ENCODE data around the gene IL4.

IL4 gene

DNA sequence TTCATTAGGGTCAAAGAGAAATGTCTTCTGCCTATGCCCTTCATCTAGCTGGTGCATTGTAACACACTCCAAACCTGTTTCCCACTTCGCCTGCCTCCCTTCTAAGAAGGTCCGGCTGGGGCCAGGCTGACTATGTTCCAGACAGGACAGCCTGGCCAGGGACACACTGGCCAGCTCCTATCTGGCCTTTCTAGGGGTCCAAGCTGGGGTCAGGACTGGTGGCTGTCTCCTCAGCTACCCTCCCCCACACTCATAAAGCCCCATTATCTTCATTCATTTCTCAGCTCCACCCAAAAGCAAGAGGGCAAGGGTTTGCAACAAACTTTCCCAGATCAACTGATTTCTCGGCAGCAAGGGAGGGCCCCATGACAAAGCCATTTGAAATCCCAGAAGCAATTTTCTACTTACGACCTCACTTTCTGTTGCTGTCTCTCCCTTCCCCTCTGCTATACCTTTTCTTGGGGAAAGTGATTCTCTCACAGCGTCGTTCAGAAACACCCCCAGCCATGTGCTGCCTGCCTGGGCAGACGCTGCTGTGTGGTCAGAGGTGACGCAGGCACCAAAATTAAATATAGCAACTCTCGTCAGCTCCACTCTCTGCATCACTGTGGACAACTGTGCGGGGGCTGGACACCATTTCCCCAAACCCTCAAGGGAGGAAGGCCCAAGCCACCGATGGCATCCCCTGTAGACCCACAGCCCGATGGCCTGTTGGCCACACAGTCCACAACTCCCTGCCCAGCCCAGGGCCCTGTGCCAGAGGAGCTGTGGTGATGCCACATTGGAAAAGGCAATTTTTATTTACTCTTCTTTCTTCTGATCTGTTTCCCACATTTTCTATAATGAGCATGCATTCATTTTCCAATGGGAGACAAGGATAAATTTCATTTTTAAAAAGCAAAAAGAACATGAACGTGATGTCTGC lies 9.8 kb upstream of the IL4 start:
- no peak overlapping the region for H3K27ac Mint-ChIP-seq
- no peak overlapping the region for H3K4me3 Mint-ChIP-seq

DNA sequence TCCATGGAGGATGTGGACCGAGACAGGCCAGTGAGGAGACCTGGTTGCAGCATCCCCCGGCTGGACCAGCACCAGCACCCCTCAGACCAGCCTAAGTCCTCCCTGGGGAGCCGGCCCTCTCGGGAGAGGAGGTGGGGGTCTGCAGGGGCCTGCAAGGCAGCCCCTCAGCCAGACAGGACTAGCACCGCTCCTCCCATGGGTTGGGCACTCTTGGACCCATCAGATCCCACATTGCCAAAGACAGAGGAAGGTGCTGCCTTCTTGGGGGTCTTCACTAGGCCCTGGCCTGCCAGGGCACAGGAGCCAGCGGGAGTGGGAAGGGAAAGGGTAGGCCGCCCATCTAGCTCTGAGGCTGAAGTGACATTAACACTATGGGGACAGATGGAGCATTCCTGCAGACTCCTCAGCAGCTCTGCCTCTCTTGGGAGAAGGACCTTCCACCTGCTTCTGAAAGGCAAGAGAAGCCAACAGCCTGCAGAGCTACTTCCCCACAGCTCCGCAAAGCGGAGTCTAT lies 9.0 kb upstream of the IL4 start:
- H3K4me3 Mint-ChIP-seq = no peak overlapping the region
- no peaks in the 10 kb centered on the region for H3K36me3 Mint-ChIP-seq (ENCODE audit: low read depth)
- no peaks in the 10 kb centered on the region for H3K9me3 Mint-ChIP-seq

More for the DNA sequence above, 9.8 kb upstream of the IL4 start:
- peaks cover 5% of the 10 kb centered on the region for H3K4me1 Mint-ChIP-seq (ENCODE audit: low read depth)
- no peaks in the 10 kb centered on the region for H3K9me3 Mint-ChIP-seq
- intact Hi-C loops (cut with micrococcal nuclease) = no loop called here
- no peaks in the 10 kb centered on the region for H3K27me3 Mint-ChIP-seq
- no peaks in the 10 kb centered on the region for H3K36me3 Mint-ChIP-seq (ENCODE audit: low read depth)

DNA sequence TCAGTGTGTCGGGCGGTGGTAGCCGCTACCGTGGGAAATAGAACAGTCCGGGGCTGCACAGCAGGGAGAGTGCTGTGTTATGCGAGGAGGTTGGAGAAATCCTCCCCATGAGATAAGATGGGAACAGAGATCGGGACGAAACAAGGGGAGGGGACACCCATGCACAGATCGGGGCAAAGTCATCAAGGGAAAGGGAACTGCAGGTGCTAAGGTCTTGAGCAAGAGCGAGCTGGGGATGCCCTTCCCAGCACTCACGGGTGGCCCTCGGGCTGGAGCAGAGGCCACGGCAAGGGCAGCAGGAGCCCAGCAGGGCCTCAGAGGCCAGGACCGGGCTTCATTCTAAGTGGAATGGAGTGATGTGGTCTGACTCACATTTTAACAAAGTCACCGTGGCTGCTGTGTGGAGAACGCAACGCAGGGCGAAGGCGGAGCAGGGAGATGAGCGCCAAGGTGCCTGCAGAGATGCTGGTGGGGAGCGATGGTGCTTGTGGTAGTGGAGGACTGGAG lies 8.2 kb upstream of the IL4 start:
- Mint-ChIP-seq H3K9me3 (no peaks in the 10 kb centered on the region), H3K27me3 (no peaks in the 10 kb centered on the region), H3K4me1 (ENCODE audit: low read depth) (peaks cover 5% of the 10 kb centered on the region), H3K36me3 (ENCODE audit: low read depth) (no peaks in the 10 kb centered on the region), H3K27ac (no peak overlapping the region), H3K4me3 (no peak overlapping the region)
- intact Hi-C loops (cut with micrococcal nuclease) = no loop called here

More for the DNA sequence above, 9.0 kb upstream of the IL4 start:
- peaks cover 5% of the 10 kb centered on the region for H3K4me1 Mint-ChIP-seq (ENCODE audit: low read depth)
- no peaks in the 10 kb centered on the region for H3K27me3 Mint-ChIP-seq
- intact Hi-C loops (cut with micrococcal nuclease) = no loop called here
- H3K27ac Mint-ChIP-seq = no peak overlapping the region

GRCh38 chr5:132666310-132667123 lies 7.3 kb upstream of the IL4 start:
- H3K4me1 Mint-ChIP-seq (ENCODE audit: low read depth) = no peaks in the 10 kb centered on the region
- no peak overlapping the region for H3K4me3 Mint-ChIP-seq
- no peaks in the 10 kb centered on the region for H3K9me3 Mint-ChIP-seq
- no peak overlapping the region for H3K27ac Mint-ChIP-seq
- no peaks in the 10 kb centered on the region for H3K36me3 Mint-ChIP-seq (ENCODE audit: low read depth)
- intact Hi-C loops (cut with micrococcal nuclease) = no loop called here
- no peaks in the 10 kb centered on the region for H3K27me3 Mint-ChIP-seq

GRCh38 chr5:132667309-132667708 lies 6.5 kb upstream of the IL4 start:
- intact Hi-C loops (cut with micrococcal nuclease) = no loop called here
- Mint-ChIP-seq H3K27ac (no peak overlapping the region), H3K4me1 (ENCODE audit: low read depth) (no peaks in the 10 kb centered on the region)

DNA sequence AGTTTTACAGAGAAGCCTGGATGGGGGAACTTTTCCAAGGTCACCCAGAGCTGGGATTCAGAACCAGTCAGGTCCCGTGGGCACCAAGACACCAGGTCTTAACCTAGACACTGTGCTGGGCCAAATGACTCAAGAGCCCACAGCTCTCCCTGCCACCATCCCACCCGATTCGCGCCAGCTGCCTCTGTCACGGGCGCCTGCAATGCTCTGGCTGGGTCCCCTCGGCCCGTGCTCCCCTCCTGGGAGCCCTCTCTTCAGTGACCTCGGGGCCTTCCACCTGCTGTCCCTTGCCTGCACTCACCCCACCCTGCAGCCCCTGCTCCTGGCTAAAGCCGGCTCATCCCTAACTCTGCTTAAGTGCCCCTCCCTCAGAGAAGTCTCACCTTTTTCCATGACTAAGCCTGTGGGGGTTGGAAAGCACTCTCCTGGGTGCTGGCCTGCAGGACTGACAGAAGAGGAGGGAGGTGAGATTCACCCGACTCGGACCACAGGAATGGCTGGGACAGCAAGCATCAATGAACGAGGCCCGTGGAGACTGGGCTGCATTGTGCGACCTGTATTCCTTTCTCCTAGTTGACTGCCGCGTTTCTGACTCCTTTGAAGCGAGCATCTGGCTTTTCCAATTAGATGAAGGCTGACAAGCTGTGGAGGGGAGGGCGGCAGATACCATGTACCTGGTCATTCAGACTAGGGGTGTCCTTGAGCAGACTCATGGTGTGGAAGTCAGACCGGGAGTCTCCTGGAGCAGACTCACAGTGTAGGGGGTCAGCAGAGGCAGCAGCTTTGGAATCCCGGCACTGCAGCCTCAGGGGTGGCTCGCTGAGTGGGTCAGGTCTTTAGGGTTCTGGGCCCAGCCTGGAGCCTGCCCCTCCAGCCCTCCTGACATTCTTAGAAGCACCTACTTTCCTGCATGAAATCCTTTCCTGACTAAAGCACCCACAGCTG lies 5.8 kb upstream of the IL4 start:
- no peak overlapping the region for H3K27ac Mint-ChIP-seq

More at GRCh38 chr5:132667309-132667708, 6.5 kb upstream of the IL4 start:
- Mint-ChIP-seq H3K9me3 (no peaks in the 10 kb centered on the region), H3K4me3 (no peak overlapping the region), H3K27me3 (no peaks in the 10 kb centered on the region), H3K36me3 (ENCODE audit: low read depth) (no peaks in the 10 kb centered on the region)

GRCh38 chr5:132668706-132669454 lies 4.9 kb upstream of the IL4 start:
- no peaks in the 10 kb centered on the region for H3K27me3 Mint-ChIP-seq
- no peaks in the 10 kb centered on the region for H3K9me3 Mint-ChIP-seq
- intact Hi-C loops (cut with micrococcal nuclease) = no loop called here
- H3K27ac Mint-ChIP-seq = no peak overlapping the region
- no peak overlapping the region for H3K4me3 Mint-ChIP-seq
- no peaks in the 10 kb centered on the region for H3K36me3 Mint-ChIP-seq (ENCODE audit: low read depth)
- no peaks in the 10 kb centered on the region for H3K4me1 Mint-ChIP-seq (ENCODE audit: low read depth)

More for the DNA sequence above, 5.8 kb upstream of the IL4 start:
- no peaks in the 10 kb centered on the region for H3K4me1 Mint-ChIP-seq (ENCODE audit: low read depth)
- no peaks in the 10 kb centered on the region for H3K27me3 Mint-ChIP-seq
- no peaks in the 10 kb centered on the region for H3K36me3 Mint-ChIP-seq (ENCODE audit: low read depth)
- no peaks in the 10 kb centered on the region for H3K9me3 Mint-ChIP-seq
- intact Hi-C loops (cut with micrococcal nuclease) = no loop called here
- H3K4me3 Mint-ChIP-seq = no peak overlapping the region

DNA sequence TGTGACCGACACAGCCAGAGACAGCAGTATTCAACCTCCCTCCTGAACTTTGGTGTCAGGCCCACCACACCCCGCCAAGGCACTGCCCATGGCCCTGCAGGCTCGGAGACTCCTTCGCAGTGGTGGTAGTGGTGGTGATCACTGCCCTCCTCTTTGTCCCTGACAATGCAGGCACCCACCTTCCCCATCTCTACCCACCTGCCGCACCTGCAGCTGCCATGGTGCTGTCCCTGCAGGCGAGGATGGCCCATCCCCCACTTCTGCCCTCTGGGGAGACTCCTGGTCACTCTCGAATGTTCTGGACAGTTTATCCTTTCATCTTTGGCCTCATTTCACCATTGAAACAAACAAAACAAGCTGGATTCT lies 4.4 kb upstream of the IL4 start:
- H3K36me3 Mint-ChIP-seq (ENCODE audit: low read depth) = no peaks in the 10 kb centered on the region
- no peaks in the 10 kb centered on the region for H3K9me3 Mint-ChIP-seq
- H3K27ac Mint-ChIP-seq = no peak overlapping the region
- intact Hi-C loops (cut with micrococcal nuclease) = no loop called here
- H3K4me3 Mint-ChIP-seq = no peak overlapping the region
- H3K4me1 Mint-ChIP-seq (ENCODE audit: low read depth) = no peaks in the 10 kb centered on the region
- no peaks in the 10 kb centered on the region for H3K27me3 Mint-ChIP-seq

DNA sequence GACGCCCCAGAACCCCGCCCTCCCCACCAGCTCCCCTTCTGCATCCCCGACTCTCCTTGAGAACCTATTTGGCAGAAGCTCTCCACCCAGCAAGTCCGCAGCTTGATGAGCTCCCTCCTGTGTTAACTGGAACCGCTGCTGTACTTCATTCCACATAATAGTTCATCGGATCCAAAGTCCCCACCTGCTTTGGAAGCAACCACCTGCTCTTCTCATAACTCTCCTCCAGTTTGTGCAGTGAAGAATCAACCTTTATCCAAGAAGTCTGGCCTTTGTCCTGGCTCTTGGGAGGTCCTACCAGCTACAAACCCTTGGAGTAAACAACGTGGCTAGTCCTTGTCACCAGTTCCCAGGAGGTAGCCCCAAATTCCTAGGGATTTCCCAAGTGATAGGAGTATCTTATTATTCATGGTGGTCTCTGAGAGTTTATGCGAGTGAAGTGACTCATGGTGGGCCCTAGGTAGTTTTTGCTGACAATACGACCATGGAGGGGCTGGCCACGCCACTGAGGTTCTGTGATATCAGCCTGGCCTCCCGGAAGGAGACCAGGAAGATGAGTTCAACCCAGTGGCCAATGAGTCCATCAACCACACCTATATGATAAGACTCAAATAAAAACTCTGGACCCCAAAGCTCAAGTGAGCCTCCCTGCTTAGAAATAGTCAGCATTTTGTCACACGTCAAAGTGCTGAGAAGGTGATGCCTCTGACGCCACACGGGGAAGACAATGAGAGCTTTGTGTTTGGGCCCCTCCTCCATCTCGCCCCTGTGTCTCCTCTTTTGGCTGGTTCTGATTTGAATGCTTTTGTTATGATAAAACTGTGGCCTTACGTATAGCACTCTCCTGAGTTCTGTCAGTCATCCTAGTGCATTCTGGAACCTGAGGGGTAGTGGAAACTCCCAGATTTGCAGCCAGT lies 3.6 kb upstream of the IL4 start:
- H3K27ac Mint-ChIP-seq = no peak overlapping the region
- intact Hi-C loops (cut with micrococcal nuclease) = no loop called here
- no peak overlapping the region for H3K4me3 Mint-ChIP-seq

GRCh38 chr5:132671000-132671399 lies 2.8 kb upstream of the IL4 start:
- H3K4me3 Mint-ChIP-seq = no peak overlapping the region
- no peaks in the 10 kb centered on the region for H3K27me3 Mint-ChIP-seq
- no peaks in the 10 kb centered on the region for H3K9me3 Mint-ChIP-seq
- no peaks in the 10 kb centered on the region for H3K4me1 Mint-ChIP-seq (ENCODE audit: low read depth)
- intact Hi-C loops (cut with micrococcal nuclease) = no loop called here
- no peaks in the 10 kb centered on the region for H3K36me3 Mint-ChIP-seq (ENCODE audit: low read depth)
- no peak overlapping the region for H3K27ac Mint-ChIP-seq

More for the DNA sequence above, 3.6 kb upstream of the IL4 start:
- no peaks in the 10 kb centered on the region for H3K4me1 Mint-ChIP-seq (ENCODE audit: low read depth)
- H3K36me3 Mint-ChIP-seq (ENCODE audit: low read depth) = no peaks in the 10 kb centered on the region
- H3K27me3 Mint-ChIP-seq = no peaks in the 10 kb centered on the region
- H3K9me3 Mint-ChIP-seq = no peaks in the 10 kb centered on the region

- intact Hi-C loops (cut with micrococcal nuclease) = no loop called here
- Mint-ChIP-seq H3K27me3 (no peaks in the 10 kb centered on the region), H3K27ac (no peak overlapping the region)
These were observed 301 bp upstream of the IL4 start for GRCh38 chr5:132673488-132673887.

More at GRCh38 chr5:132673488-132673887, 301 bp upstream of the IL4 start:
- Mint-ChIP-seq H3K4me1 (ENCODE audit: low read depth) (no peaks in the 10 kb centered on the region), H3K9me3 (no peaks in the 10 kb centered on the region), H3K4me3 (no peak overlapping the region), H3K36me3 (ENCODE audit: low read depth) (no peaks in the 10 kb centered on the region)

All from dendritic cell treated with granulocyte-macrophage colony-stimulating factor and Interleukin-4, amounts not matched to agents 40 ng/mL and 50 ng/mL, for 4 days (primary cell).